Activated CD4-positive, alpha-beta memory T cell treated with anti-CD3 and anti-CD28 coated beads, Interleukin-2, amount 10 ng/mL, durations not matched to agents 7 days and 5 days (primary cell): ENCODE results near the gene CDK6. TPM values are rescaled to one million over a fixed set of nuclear protein-coding genes. Genes with fewer than 3 reads are reported as not detected.
A peak's percentile ranks its signal among the peaks of the same experiment; 100 is the strongest.

Source experiments
- CTCF ChIA-PET: fragments of 350-600 bp; sonication (Branson Sonifier 250); formaldehyde crosslinking; loops from one replicate; lab custom pipeline; 2021; ENCODE audit warnings: antibody characterized with exemption, inconsistent platforms; lab: Charles Lee
- POLR2A ChIA-PET: fragments of 350-600 bp; sonication (Branson Sonifier 250); formaldehyde crosslinking; loops from one replicate; lab custom pipeline; 2021; ENCODE audit warnings: antibody characterized with exemption; lab: Charles Lee
- DNase-seq: peaks from one replicate; pipeline ENCODE4 v3.0.0-alpha.2; 2020
- H3K27ac Mint-ChIP-seq: one replicate; pipeline ENCODE4 v1.8.0; 2021; ENCODE audit warnings: mild to moderate bottlenecking, mixed read lengths
- H3K27me3 Mint-ChIP-seq: one replicate; pipeline ENCODE4 v1.8.0; 2021; ENCODE audit warnings: mixed read lengths
- H3K36me3 Mint-ChIP-seq: one replicate; pipeline ENCODE4 v1.8.0; 2021; ENCODE audit warnings: low read depth, mixed read lengths
- H3K4me1 Mint-ChIP-seq: one replicate; pipeline ENCODE4 v1.8.0; 2021; ENCODE audit warnings: mixed read lengths
- H3K4me3 Mint-ChIP-seq: one replicate; pipeline ENCODE4 v1.8.0; 2021; ENCODE audit warnings: mild to moderate bottlenecking, mixed read lengths
- H3K9me3 Mint-ChIP-seq: one replicate; pipeline ENCODE4 v1.8.0; 2021; ENCODE audit warnings: mixed read lengths
- total RNA-seq, 2 experiments: library from RNA; stranded (reverse); gene quantifications; one replicate each; pipeline ENCODE4 v1.2.3, GENCODE V29; 2021

CDK6 gene
- total RNA-seq, 2 experiments from 2014 or later = 105 TPM

DNA sequence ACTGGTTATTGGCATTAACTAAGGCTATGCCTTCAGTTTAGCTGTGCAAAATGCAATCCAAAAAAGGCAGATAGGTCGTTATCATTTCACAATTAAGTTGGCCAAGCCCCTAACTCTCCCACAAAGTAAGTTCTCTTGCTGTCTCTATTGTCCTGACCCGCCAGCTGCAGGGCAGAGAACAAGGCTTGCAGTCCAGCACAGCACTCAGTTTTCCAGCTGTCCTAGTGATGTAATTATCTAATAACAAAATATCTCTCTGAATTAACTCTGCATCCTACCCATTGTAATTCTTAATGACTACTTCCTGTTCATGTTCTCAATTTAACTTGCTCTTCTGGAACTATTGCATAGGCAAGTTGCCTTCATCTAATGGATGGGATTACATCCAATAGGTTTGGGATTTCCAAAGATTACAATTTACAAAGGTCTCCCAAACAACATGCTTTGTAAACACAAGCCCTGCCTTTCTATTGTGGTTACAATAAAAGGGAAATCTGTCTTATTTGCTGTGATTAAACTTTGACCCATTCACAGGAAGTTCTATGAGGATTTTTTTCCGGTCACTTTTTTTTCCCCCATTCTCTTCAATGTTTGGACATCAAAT, 55.2 kb downstream of the CDK6 start:
- H3K27ac Mint-ChIP-seq = peak overlapping the region; percentile 54
- peaks cover 14% of the 10 kb centered on the region for H3K9me3 Mint-ChIP-seq
- ChIA-PET CTCF (interaction anchor here (0.7 to 1.0 kb wide), 3 partner anchors 20 to 160 kb away, joined by 3 to 4 read pairs (median 3); no protein-coding TSS in a partner anchor), POLR2A (interaction anchor here (0.6 to 0.9 kb wide), 2 partner anchors 193 to 253 kb away, joined by 3 to 5 read pairs; partner anchors contain the start of genes PEX1 and RBM48)
- H3K27me3 Mint-ChIP-seq = no peaks in the 10 kb centered on the region
- peaks cover 51% of the 10 kb centered on the region for H3K36me3 Mint-ChIP-seq
- DNase-seq = no peak
- H3K4me3 Mint-ChIP-seq = no peak overlapping the region
- H3K4me1 Mint-ChIP-seq = peaks cover 47% of the 10 kb centered on the region

DNA sequence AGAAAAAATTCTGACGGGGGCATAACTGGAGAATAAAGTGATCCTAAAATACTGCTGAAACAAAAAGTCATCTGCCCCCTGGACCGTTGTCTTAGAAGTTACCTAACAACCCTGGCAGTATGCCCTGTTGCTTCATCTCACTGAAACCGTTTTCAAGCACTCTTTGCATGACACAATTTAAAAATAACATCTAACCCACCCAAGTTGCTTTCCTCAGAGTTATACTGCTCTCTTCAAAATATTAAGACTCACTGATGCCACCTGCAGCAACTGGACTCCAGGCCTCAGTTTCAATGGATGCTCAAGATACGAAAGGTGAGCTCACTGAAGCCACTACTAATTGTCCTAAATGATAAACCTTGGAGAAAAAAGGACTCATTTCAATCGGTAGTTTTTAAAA, 57.4 kb downstream of the CDK6 start:
- Mint-ChIP-seq H3K4me1 (peaks cover 37% of the 10 kb centered on the region), H3K9me3 (peaks cover 14% of the 10 kb centered on the region), H3K4me3 (no peak overlapping the region), H3K36me3 (peaks cover 51% of the 10 kb centered on the region), H3K27ac (no peak overlapping the region), H3K27me3 (no peaks in the 10 kb centered on the region)
- POLR2A ChIA-PET = no interaction called here
- CTCF ChIA-PET = no interaction called here
- no peak for DNase-seq

DNA sequence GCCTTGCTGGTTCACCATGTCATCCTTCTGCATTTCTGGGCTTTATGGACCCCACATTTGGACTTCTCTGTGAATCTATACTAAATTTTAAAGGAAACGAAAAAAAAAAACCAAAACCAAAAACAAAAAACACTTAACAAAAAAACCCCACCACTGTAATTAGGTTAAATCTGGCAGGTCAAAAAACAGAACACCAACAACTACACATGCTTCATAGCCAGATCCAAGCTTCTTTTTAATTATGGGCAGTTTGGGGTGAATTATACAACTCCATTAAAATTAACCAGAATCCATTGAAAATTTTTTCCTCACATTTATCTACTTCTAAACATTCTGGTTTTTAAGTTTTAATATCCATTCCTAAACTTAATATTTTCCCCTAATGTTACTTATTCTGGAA, 58.4 kb downstream of the CDK6 start:
- H3K4me1 Mint-ChIP-seq = peaks cover 33% of the 10 kb centered on the region
- CTCF ChIA-PET = no interaction called here
- H3K27ac Mint-ChIP-seq = no peak overlapping the region

DNA sequence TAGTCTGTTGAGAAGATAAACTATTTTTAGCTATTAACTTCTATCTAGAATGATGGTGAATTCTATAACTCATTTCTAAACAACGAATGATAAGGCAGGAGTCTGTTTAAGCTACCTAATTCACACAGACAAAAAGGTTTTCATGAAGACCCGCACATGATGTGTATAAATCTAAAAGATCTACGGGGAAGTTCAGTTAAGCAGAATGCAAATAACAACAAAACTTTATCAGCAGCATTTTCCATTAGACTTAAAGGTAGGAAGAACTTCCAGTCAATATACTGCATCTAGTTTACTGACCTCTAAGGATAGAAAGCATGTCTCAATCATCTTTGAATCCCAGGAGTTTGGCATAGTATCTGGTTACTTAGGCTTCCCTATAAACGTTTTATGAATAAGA, 62.6 kb downstream of the CDK6 start:
- POLR2A ChIA-PET = interaction anchor here (0.7 to 1.6 kb wide), 3 partner anchors 19 to 47 kb away, joined by 3 to 4 read pairs (median 3); no protein-coding TSS in a partner anchor
- CTCF ChIA-PET = no interaction called here
- DNase-seq = no peak
- Mint-ChIP-seq H3K4me1 (peaks cover 37% of the 10 kb centered on the region), H3K4me3 (no peak overlapping the region), H3K36me3 (peaks cover 55% of the 10 kb centered on the region), H3K27ac (no peak overlapping the region), H3K9me3 (peaks cover 6% of the 10 kb centered on the region), H3K27me3 (no peaks in the 10 kb centered on the region)

More for the DNA sequence above, 58.4 kb downstream of the CDK6 start:
- DNase-seq = no peak
- no peaks in the 10 kb centered on the region for H3K27me3 Mint-ChIP-seq
- peaks cover 14% of the 10 kb centered on the region for H3K9me3 Mint-ChIP-seq
- H3K36me3 Mint-ChIP-seq = peaks cover 59% of the 10 kb centered on the region
- no peak overlapping the region for H3K4me3 Mint-ChIP-seq
- POLR2A ChIA-PET = no interaction called here

DNA sequence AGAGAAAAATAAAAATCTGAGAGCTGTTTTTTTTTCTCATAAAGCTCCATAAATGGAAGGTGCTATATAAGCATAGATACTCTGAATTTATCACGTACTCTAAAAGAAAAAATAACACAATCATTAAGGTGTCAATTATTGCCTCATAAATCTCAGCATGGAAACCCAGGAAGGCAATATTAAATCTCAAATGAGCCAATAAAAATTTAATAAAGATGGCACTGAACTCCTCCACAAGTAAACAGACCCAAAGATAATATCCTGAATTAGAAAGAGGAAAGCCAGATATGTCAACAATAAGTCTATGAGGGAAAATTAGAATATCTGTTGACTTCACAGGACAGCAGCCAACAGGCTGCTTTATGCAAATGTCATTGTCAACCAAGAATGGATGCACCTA, 66.5 kb downstream of the CDK6 start:
- Mint-ChIP-seq H3K27ac (peak overlapping the region; percentile 36), H3K9me3 (no peaks in the 10 kb centered on the region), H3K4me1 (peaks cover 60% of the 10 kb centered on the region), H3K27me3 (no peaks in the 10 kb centered on the region), H3K4me3 (no peak overlapping the region), H3K36me3 (peaks cover 63% of the 10 kb centered on the region)
- CTCF ChIA-PET = interaction anchor here (0.8 to 1.4 kb wide), 4 partner anchors 14 to 241 kb away, joined by 3 to 4 read pairs (median 4); partner anchors contain the start of genes PEX1 and RBM48
- POLR2A ChIA-PET = interaction anchor here (1.5 to 1.6 kb wide), 2 partner anchors 45 to 66 kb away, joined by 3 read pairs; partner anchors contain the start of gene CDK6
- DNase-seq = no peak

DNA sequence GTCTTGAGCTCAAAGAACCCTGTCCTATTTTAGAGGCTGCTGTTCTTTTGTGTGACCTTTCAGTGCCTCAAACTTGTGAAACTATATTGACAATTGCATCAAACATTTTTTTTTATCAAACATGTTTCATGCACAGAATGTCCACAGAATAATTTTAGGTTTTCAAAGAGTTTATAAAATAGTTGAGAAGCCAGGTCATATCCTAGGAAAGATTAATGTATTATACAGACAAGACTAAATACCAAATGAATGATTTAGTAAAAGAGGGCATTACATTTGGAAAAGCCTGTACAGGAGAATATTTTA, 67.0 kb downstream of the CDK6 start:
- H3K27me3 Mint-ChIP-seq = no peaks in the 10 kb centered on the region
- peaks cover 57% of the 10 kb centered on the region for H3K4me1 Mint-ChIP-seq
- POLR2A ChIA-PET = interaction anchor here (0.6 to 1.5 kb wide), 2 partner anchors 44 to 526 kb away, joined by 3 read pairs; no protein-coding TSS in a partner anchor
- no peak for DNase-seq
- H3K36me3 Mint-ChIP-seq = peaks cover 59% of the 10 kb centered on the region
- H3K27ac Mint-ChIP-seq = no peak overlapping the region
- CTCF ChIA-PET = interaction anchor here (1.0 kb wide), 1 partner anchor 241 kb away, joined by 4 read pairs; the partner anchor contains the start of genes PEX1 and RBM48
- H3K4me3 Mint-ChIP-seq = no peak overlapping the region
- H3K9me3 Mint-ChIP-seq = no peaks in the 10 kb centered on the region

DNA sequence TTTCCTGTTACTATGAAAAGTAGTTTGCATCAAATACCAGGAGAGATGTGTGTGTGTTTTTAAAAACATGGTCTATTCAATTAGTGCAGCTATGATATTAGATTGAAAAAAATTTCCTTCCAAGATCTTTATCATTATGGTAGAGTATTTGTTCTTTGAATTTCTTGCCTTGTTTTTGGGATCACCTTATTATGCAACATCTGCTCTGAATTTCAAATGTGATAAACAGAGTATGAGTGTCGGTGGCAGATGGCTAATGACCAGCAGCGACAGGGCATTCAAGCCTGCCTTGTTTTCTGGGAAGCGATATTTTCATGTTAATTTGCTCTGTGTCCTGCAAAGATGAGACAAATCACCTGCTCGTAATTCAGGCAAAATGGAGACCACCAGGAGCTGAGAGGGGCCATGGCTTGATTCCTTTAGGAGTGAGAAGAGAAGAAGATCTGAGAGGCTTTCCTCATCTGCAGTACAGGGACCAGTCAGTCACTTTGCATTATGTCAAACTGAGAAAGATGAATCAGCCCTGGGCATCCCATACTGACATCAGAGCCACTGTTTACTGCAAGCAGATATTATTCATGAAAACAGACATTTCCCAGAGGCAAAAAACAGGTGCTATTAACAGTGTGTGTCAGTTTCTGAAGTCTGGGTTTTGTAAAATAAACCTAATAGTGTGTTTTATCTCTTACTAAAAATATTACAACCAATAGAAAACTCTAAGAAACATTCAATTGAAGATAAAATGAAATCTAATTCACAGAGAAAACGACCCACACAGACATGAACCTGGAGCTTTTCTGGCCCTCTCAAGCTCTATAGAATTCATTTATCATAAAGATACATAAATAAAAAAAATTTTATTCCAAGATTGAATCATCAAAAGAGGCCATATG, 67.6 kb downstream of the CDK6 start:
- CTCF ChIA-PET = interaction anchor here (1.0 kb wide), 1 partner anchor 240 kb away, joined by 4 read pairs; the partner anchor contains the start of genes PEX1 and RBM48
- Mint-ChIP-seq H3K9me3 (no peaks in the 10 kb centered on the region), H3K27ac (peak overlapping the region; percentile 77), H3K36me3 (peaks cover 55% of the 10 kb centered on the region), H3K27me3 (no peaks in the 10 kb centered on the region), H3K4me3 (no peak overlapping the region), H3K4me1 (peaks cover 60% of the 10 kb centered on the region)
- POLR2A ChIA-PET = interaction anchor here (0.6 to 1.5 kb wide), 2 partner anchors 43 to 525 kb away, joined by 3 read pairs; no protein-coding TSS in a partner anchor
- peak; percentile 30 for DNase-seq

DNA sequence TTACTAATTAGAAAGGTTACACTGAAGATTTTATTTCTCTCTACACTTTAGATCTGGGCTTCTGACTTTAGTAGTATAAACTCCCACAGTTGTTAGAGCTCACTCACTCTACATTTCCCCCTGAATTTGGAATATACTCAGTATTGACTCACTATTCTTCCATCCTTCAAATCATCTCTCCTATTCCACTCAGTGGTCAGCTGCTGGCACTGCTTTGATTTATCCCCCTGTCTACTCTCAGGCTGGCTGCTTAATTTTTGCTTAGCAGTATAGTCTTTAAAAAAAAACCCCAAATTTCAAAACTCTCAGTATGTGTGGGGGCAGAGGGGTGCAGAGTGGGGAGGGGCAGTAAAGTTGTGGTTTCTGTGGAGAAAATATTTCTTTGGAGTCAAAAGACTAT, 68.9 kb downstream of the CDK6 start:
- H3K36me3 Mint-ChIP-seq = peaks cover 42% of the 10 kb centered on the region
- CTCF ChIA-PET = interaction anchor here (1.1 to 2.2 kb wide), 2 partner anchors 10 to 13 kb away, joined by 3 to 6 read pairs; no protein-coding TSS in a partner anchor
- DNase-seq = no peak
- peaks cover 58% of the 10 kb centered on the region for H3K4me1 Mint-ChIP-seq
- H3K27me3 Mint-ChIP-seq = no peaks in the 10 kb centered on the region
- POLR2A ChIA-PET = interaction anchor here (1.0 to 1.8 kb wide), 3 partner anchors 42 to 145 kb away, joined by 3 to 5 read pairs (median 3); no protein-coding TSS in a partner anchor
- H3K9me3 Mint-ChIP-seq = no peaks in the 10 kb centered on the region
- H3K27ac Mint-ChIP-seq = no peak overlapping the region
- H3K4me3 Mint-ChIP-seq = no peak overlapping the region

DNA sequence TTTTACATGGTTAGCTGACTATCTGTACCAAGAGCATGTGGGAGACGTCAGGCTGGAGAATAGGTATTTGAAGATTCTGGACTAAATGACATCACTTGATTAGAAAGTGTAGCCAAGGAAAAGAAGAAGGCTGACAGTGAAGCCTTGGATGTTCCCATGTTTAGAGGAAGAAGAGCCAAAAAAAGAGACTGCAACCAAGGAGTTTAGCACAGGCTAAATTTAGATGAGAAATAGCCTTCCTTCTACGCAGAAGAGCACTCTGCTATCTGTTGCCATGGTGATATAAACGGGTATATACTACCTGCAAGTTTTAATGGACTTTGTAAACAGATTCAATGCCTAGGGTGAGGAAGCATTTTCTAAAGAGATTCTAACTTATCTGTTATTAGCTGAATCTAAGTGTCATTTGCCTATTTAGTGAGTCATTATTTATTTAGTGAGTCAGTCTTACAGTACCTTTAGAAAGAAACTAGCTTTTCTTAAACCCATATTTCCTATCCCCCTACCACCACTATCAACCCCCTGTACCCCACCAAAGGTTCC, 69.8 kb downstream of the CDK6 start:
- no peak for DNase-seq
- H3K4me3 Mint-ChIP-seq = no peak overlapping the region
- no peaks in the 10 kb centered on the region for H3K27me3 Mint-ChIP-seq
- ChIA-PET POLR2A (interaction anchor here (0.8 to 1.8 kb wide), 5 partner anchors 16 to 144 kb away, joined by 3 to 5 read pairs (median 3); no protein-coding TSS in a partner anchor), CTCF (interaction anchor here (1.1 to 2.2 kb wide), 3 partner anchors 9 to 19 kb away, joined by 3 to 6 read pairs (median 4); no protein-coding TSS in a partner anchor)
- no peaks in the 10 kb centered on the region for H3K9me3 Mint-ChIP-seq
- H3K36me3 Mint-ChIP-seq = peaks cover 46% of the 10 kb centered on the region
- H3K27ac Mint-ChIP-seq = no peak overlapping the region
- H3K4me1 Mint-ChIP-seq = peaks cover 63% of the 10 kb centered on the region

DNA sequence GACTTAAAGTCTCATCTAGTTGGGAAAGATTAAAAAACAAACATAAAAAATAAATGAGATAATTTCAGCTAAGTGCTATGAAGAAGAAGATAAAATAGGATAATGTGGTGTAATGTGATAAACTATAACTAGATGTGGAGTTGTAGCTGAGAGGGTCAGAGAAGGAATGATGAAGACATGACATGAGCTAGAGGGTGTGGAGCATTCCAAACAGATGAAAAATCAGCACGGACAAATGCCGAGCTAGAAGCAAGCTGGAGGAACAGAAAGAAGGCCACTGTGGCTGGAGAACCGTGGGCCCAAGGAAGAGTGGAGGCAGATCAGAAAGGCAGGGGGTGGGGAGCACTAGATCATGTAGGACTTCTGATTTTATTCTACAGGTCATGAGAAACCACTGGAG, 70.6 kb downstream of the CDK6 start:
- POLR2A ChIA-PET = interaction anchor here (0.8 to 1.0 kb wide), 3 partner anchors 11 to 55 kb away, joined by 3 to 4 read pairs (median 3); no protein-coding TSS in a partner anchor
- Mint-ChIP-seq H3K4me1 (peaks cover 61% of the 10 kb centered on the region), H3K36me3 (peaks cover 49% of the 10 kb centered on the region), H3K27me3 (no peaks in the 10 kb centered on the region), H3K4me3 (no peak overlapping the region), H3K9me3 (no peaks in the 10 kb centered on the region), H3K27ac (peak overlapping the region; percentile 16)
- DNase-seq = no peak
- CTCF ChIA-PET = interaction anchor here (0.6 to 2.2 kb wide), 4 partner anchors 9 to 788 kb away, joined by 3 to 6 read pairs (median 4); no protein-coding TSS in a partner anchor

DNA sequence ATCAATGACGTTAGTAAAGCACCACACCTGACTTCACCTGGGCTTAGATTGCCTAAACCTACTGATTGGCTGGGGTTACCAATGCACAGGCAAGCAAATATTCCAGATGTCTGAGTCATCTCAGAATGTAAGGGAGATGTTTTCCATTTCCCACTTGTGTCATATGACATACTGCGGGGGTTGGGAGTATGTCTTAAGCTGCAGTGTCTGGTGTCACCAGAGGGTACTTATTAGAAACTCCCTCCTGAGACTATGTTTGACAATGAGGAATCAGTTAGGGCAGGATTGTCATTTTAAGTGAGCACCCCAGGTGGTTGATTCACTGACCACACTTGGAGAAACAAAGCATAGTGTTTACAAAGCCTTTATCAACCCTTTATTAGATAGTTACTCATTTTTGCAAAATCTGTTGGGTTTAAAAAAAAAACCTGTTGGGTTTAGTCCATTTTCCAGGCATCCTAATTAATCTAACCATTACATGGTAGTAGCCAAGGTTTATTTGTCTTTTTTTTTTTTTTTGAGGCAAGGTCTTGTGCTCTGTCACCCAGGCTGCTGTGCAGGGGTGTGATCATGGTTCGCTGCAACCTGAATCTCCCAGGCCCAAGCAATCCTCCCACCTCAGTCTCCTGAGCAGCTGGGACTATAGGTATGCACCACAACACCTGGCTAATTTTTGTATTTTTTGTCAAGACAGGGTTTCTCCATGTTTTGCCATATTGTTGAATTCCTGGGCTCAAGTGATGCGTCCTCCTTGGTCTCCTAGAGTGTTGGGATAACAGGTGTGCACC, 72.5 kb downstream of the CDK6 start:
- ChIA-PET CTCF (no interaction called here), POLR2A (no interaction called here)
- no peak for DNase-seq
- H3K27ac Mint-ChIP-seq = no peak overlapping the region
- H3K4me1 Mint-ChIP-seq = peaks cover 47% of the 10 kb centered on the region
- no peak overlapping the region for H3K4me3 Mint-ChIP-seq
- no peaks in the 10 kb centered on the region for H3K9me3 Mint-ChIP-seq
- H3K27me3 Mint-ChIP-seq = no peaks in the 10 kb centered on the region
- peaks cover 54% of the 10 kb centered on the region for H3K36me3 Mint-ChIP-seq

DNA sequence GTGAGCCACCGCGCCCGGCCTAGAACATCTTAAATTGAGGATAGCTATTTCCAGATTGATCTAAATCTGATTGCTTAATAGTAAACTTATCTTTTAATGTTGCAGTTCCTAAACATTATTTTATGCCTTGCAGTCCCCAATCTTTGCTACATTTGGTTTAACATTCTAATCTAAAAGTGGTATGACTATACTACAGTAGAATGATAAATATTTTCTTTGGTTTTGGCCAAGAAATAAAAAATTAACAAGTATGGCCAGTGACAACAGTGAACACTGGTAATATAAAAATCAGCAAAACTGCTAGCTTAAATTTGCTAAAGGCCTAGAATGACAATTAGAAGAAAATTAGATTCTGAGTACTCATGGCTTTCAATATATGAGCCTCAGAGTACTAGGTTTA, 73.5 kb downstream of the CDK6 start:
- POLR2A ChIA-PET = interaction anchor here (0.7 to 0.9 kb wide), 2 partner anchors 9 to 225 kb away, joined by 3 read pairs; no protein-coding TSS in a partner anchor

More for the DNA sequence above, 73.5 kb downstream of the CDK6 start:
- Mint-ChIP-seq H3K4me1 (peaks cover 37% of the 10 kb centered on the region), H3K36me3 (peaks cover 54% of the 10 kb centered on the region), H3K27ac (no peak overlapping the region), H3K9me3 (no peaks in the 10 kb centered on the region), H3K4me3 (no peak overlapping the region), H3K27me3 (no peaks in the 10 kb centered on the region)
- CTCF ChIA-PET = no interaction called here
- DNase-seq = no peak
